ENCODE results near the gene SH3BP1.

DNA sequence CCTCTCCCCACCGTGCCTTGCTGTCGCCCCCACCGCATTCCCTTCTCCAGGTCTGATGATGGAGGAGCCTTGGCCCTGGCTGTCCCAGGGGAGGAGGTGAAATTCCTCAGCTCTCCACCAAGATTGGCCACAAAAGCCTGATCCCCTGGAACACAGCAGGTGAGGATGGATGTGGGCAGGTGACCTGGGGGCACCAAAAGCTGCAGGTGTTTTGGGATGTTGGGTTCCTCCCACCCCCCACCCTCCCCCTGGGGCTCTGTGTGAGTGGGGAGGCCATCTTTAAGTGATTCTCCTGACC, 58.0 kb downstream of the SH3BP1 start:
- TF ChIP-seq TAF1 (IDR thresholded peaks at IDR 0.05; ENCODE audit: low read depth) = no peak
- no peak for TF ChIP-seq EP300 (IDR thresholded peaks at IDR 0.05; ENCODE audit: borderline replicate concordance)
- TF ChIP-seq, protein P1, sequence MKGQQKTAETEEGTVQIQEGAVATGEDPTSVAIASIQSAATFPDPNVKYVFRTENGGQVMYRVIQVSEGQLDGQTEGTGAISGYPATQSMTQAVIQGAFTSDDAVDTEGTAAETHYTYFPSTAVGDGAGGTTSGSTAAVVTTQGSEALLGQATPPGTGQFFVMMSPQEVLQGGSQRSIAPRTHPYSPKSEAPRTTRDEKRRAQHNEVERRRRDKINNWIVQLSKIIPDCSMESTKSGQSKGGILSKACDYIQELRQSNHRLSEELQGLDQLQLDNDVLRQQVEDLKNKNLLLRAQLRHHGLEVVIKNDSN (IDR thresholded peaks at IDR 0.05) = no peak
- TF ChIP-seq TEAD4 (IDR thresholded peaks at IDR 0.05) = no peak
- TF ChIP-seq FOXM1 (IDR thresholded peaks at IDR 0.05; ENCODE audit: borderline replicate concordance, low read depth) = no peak
- no peak for TF ChIP-seq RAD21 (IDR thresholded peaks at IDR 0.05; ENCODE audit: low read depth)
- TF ChIP-seq YY1 (IDR thresholded peaks at IDR 0.05; ENCODE audit: low read depth) = no peak
- TF ChIP-seq, protein P2, sequence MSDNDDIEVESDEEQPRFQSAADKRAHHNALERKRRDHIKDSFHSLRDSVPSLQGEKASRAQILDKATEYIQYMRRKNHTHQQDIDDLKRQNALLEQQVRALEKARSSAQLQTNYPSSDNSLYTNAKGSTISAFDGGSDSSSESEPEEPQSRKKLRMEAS (IDR thresholded peaks at IDR 0.05) = no peak
- no peak for TF ChIP-seq CEBPB (IDR thresholded peaks at IDR 0.05)
- TF ChIP-seq, protein P3, sequence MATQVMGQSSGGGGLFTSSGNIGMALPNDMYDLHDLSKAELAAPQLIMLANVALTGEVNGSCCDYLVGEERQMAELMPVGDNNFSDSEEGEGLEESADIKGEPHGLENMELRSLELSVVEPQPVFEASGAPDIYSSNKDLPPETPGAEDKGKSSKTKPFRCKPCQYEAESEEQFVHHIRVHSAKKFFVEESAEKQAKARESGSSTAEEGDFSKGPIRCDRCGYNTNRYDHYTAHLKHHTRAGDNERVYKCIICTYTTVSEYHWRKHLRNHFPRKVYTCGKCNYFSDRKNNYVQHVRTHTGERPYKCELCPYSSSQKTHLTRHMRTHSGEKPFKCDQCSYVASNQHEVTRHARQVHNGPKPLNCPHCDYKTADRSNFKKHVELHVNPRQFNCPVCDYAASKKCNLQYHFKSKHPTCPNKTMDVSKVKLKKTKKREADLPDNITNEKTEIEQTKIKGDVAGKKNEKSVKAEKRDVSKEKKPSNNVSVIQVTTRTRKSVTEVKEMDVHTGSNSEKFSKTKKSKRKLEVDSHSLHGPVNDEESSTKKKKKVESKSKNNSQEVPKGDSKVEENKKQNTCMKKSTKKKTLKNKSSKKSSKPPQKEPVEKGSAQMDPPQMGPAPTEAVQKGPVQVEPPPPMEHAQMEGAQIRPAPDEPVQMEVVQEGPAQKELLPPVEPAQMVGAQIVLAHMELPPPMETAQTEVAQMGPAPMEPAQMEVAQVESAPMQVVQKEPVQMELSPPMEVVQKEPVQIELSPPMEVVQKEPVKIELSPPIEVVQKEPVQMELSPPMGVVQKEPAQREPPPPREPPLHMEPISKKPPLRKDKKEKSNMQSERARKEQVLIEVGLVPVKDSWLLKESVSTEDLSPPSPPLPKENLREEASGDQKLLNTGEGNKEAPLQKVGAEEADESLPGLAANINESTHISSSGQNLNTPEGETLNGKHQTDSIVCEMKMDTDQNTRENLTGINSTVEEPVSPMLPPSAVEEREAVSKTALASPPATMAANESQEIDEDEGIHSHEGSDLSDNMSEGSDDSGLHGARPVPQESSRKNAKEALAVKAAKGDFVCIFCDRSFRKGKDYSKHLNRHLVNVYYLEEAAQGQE (IDR thresholded peaks at IDR 0.05; ENCODE audit: low read depth) = no peak
- TF ChIP-seq CREB1 (IDR thresholded peaks at IDR 0.05; ENCODE audit: low read depth) = no peak
- no peak for TF ChIP-seq EGR1 (IDR thresholded peaks at IDR 0.05)

Measured in Ishikawa (cell line).